MCF 10A (cell line): ENCODE measurements around the gene NDOR1. TPM values are rescaled to one million over a fixed set of nuclear protein-coding genes. Genes with fewer than 3 reads are reported as not detected.
"Not testable (repeated sequence)": the region's sequence is repeated elsewhere in the genome, so short reads cannot be mapped to it uniquely, and the experiment has no call there.

Experiments used
- BruUV-seq: library from RNA; stranded (reverse); fragments of 400-500 nt; replicated peaks from 2 replicates; lab custom pipeline; 2021; lab: Mats Ljungman, UMichigan
- CTCF ChIA-PET: fragments of 300-600 bp; sonication (Branson Sonifier 250); formaldehyde crosslinking; extraction: SDS; loops from one replicate; lab custom pipeline; 2021; ENCODE audit warnings: antibody characterized with exemption, inconsistent platforms; lab: Yijun Ruan, JAX
- POLR2A ChIA-PET: fragments of 300-600, 350-650 bp; sonication (Branson Sonifier 250); formaldehyde crosslinking; extraction: SDS; loops from one replicate; lab custom pipeline; 2020; ENCODE audit warnings: antibody characterized with exemption, inconsistent platforms; lab: Yijun Ruan, JAX
- DNase-seq: peaks from one replicate; pipeline ENCODE4 v3.0.0-alpha.2; 2018; ENCODE audit not compliant: unreplicated experiment
- H3K27ac Mint-ChIP-seq: one replicate; pipeline ENCODE4 v1.8.0; 2022; ENCODE audit warnings: mild to moderate bottlenecking, low read depth, mixed read lengths; ENCODE audit not compliant: unreplicated experiment
- H3K27me3 Mint-ChIP-seq: one replicate; pipeline ENCODE4 v1.8.0; 2022; ENCODE audit warnings: mixed read lengths; ENCODE audit not compliant: insufficient read depth, unreplicated experiment
- H3K36me3 Mint-ChIP-seq: one replicate; pipeline ENCODE4 v1.8.0; 2022; ENCODE audit warnings: mild to moderate bottlenecking, moderate library complexity, mixed read lengths; ENCODE audit not compliant: insufficient read depth, unreplicated experiment
- H3K4me1 Mint-ChIP-seq: one replicate; pipeline ENCODE4 v1.8.0; 2022; ENCODE audit warnings: mixed read lengths; ENCODE audit not compliant: insufficient read depth, unreplicated experiment
- H3K4me3 Mint-ChIP-seq: one replicate; pipeline ENCODE4 v1.8.0; 2022; ENCODE audit warnings: mild to moderate bottlenecking, moderate library complexity, mixed read lengths; ENCODE audit not compliant: unreplicated experiment
- H3K9me3 Mint-ChIP-seq: one replicate; pipeline ENCODE4 v1.8.0; 2022; ENCODE audit warnings: mixed read lengths; ENCODE audit not compliant: unreplicated experiment
- intact Hi-C: fragments of 100-400 bp; cut with micrococcal nuclease; formaldehyde crosslinking; loops from 2 replicates; pipeline ENCODE4 v1.14.1; 2022
- total RNA-seq: library from RNA; stranded (reverse); gene quantifications from 2 replicates; pipeline ENCODE4 v1.2.3, GENCODE V29; 2022
- TF ChIP-seq, protein P1 (sequence below): fragments of 200-600 bp; IDR thresholded peaks from one replicate; pipeline ENCODE4 v1.8.0; 2022; ENCODE audit warnings: antibody characterized with exemption, mild to moderate bottlenecking; ENCODE audit not compliant: unreplicated experiment

Gene NDOR1
- total RNA-seq, 1 experiment from 2014 or later, result 18.0 TPM

GRCh38 chr9:137256856-137257255, 51.4 kb downstream of the NDOR1 start:
- intact Hi-C loops, result no loop called here
- BruUV-seq, result no TSS peak
- no peaks in the 10 kb centered on the region for H3K9me3 Mint-ChIP-seq
- ChIA-PET POLR2A (interaction anchor here (1.8 to 5.6 kb wide), 2 partner anchors 13 to 33 kb away, joined by 6 to 118 read pairs; partner anchors contain the start of gene TUBB4B), CTCF (interaction anchor here (0.6 to 1.3 kb wide), 7 partner anchors 10 to 562 kb away, joined by 3 to 13 read pairs (median 5); no protein-coding TSS in a partner anchor)
- H3K4me3 Mint-ChIP-seq, result peak overlapping the region; percentile 82
- no peaks in the 10 kb centered on the region for H3K27me3 Mint-ChIP-seq
- H3K36me3 Mint-ChIP-seq, result peaks cover 54% of the 10 kb centered on the region
- peaks cover 4% of the 10 kb centered on the region for H3K4me1 Mint-ChIP-seq
- TF ChIP-seq, protein P1, sequence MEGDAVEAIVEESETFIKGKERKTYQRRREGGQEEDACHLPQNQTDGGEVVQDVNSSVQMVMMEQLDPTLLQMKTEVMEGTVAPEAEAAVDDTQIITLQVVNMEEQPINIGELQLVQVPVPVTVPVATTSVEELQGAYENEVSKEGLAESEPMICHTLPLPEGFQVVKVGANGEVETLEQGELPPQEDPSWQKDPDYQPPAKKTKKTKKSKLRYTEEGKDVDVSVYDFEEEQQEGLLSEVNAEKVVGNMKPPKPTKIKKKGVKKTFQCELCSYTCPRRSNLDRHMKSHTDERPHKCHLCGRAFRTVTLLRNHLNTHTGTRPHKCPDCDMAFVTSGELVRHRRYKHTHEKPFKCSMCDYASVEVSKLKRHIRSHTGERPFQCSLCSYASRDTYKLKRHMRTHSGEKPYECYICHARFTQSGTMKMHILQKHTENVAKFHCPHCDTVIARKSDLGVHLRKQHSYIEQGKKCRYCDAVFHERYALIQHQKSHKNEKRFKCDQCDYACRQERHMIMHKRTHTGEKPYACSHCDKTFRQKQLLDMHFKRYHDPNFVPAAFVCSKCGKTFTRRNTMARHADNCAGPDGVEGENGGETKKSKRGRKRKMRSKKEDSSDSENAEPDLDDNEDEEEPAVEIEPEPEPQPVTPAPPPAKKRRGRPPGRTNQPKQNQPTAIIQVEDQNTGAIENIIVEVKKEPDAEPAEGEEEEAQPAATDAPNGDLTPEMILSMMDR, result no peak
- H3K27ac Mint-ChIP-seq, result no peak overlapping the region
- DNase-seq, result no peak

DNA sequence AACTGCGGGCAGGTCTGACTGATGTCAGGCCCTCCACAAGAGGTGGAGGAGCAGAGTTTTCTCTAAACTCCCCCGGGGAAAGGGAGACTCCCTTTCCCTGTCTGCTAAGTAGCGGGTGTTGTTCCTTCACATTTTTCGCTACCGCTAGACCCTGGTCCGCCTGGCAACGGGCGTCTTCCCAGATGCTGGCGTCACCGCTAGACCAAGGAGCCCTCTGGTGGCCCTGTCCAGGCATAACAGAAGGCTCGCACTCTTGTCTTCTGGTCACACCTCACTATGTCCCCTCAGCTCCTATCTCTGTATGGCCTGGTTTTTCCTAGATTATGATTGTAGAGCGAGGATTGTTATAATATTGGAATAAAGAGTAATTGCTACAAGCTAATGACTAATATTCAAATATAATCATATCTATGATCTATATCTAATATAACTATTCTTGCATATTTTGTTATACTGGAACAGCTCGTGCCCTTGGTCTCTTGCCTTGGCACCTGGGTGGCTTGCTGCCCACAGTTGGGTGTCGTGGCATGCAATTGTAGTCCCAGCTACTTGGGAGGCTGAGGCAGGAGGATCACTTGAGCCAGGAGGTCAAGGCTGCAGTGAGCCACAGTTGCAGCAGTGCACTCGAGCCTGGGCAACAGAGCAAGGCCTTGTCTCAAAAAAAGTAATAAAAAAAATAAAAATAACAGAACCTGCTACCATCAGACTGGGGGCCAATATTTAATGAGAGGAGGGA, 56.8 kb downstream of the NDOR1 start:
- DNase-seq, result peak; percentile 36
- ChIA-PET POLR2A (interaction anchor here (0.6 to 1.9 kb wide), 2 partner anchors 22 to 45 kb away, joined by 3 to 9 read pairs; partner anchors contain the start of gene TUBB4B), CTCF (interaction anchor here (0.6 to 1.1 kb wide), 3 partner anchors 12 to 47 kb away, joined by 3 to 4 read pairs (median 3); no protein-coding TSS in a partner anchor)
- intact Hi-C loops, H3K27ac Mint-ChIP-seq, H3K9me3 Mint-ChIP-seq, BruUV-seq, H3K4me3 Mint-ChIP-seq, H3K27me3 Mint-ChIP-seq, H3K4me1 Mint-ChIP-seq: not testable (repeated sequence)
- peaks cover 60% of the 10 kb centered on the region for H3K36me3 Mint-ChIP-seq
- TF ChIP-seq, protein P1, result peak; percentile 31

- no peak for DNase-seq
- H3K4me3 Mint-ChIP-seq, result no peak overlapping the region
- peaks cover 55% of the 10 kb centered on the region for H3K36me3 Mint-ChIP-seq
- peaks cover 5% of the 10 kb centered on the region for H3K4me1 Mint-ChIP-seq
- H3K27me3 Mint-ChIP-seq, result no peaks in the 10 kb centered on the region
- ChIA-PET CTCF (interaction anchor here (0.6 to 1.1 kb wide), 2 partner anchors 12 to 91 kb away, joined by 3 read pairs; no protein-coding TSS in a partner anchor), POLR2A (interaction anchor here (0.5 kb wide), 1 partner anchor 9 kb away, joined by 3 read pairs; no protein-coding TSS in a partner anchor)
- H3K9me3 Mint-ChIP-seq, result no peaks in the 10 kb centered on the region
- no TSS peak for BruUV-seq
- no peak overlapping the region for H3K27ac Mint-ChIP-seq
- intact Hi-C loops, result no loop called here
- TF ChIP-seq, protein P1, result no peak
These were observed 57.4 kb downstream of the NDOR1 start for GRCh38 chr9:137262909-137263285.

GRCh38 chr9:137263506-137263905, 58.0 kb downstream of the NDOR1 start:
- H3K36me3 Mint-ChIP-seq, result peaks cover 49% of the 10 kb centered on the region
- TF ChIP-seq, protein P1, result no peak
- CTCF ChIA-PET, result interaction anchor here (0.6 to 1.1 kb wide), 3 partner anchors 11 to 196 kb away, joined by 3 to 4 read pairs (median 3); no protein-coding TSS in a partner anchor
- BruUV-seq, result no TSS peak
- no peaks in the 10 kb centered on the region for H3K27me3 Mint-ChIP-seq
- no peak overlapping the region for H3K4me3 Mint-ChIP-seq
- POLR2A ChIA-PET, result interaction anchor here (0.5 kb wide), 1 partner anchor 8 kb away, joined by 3 read pairs; no protein-coding TSS in a partner anchor
- peaks cover 7% of the 10 kb centered on the region for H3K4me1 Mint-ChIP-seq
- no peak overlapping the region for H3K27ac Mint-ChIP-seq
- intact Hi-C loops, result no loop called here
- DNase-seq, result no peak
- H3K9me3 Mint-ChIP-seq, result no peaks in the 10 kb centered on the region
